Kidney glomerular epithelial cell (primary cell): ENCODE data around the gene GSTM4.
"Not testable (repeated sequence)": the region's sequence is repeated elsewhere in the genome, so short reads cannot be mapped to it uniquely, and the experiment has no call there.

Experiments used
- DNase-seq: peaks from one replicate; lab custom pipeline; 2025; lab: John Stamatoyannopoulos, UW

The GSTM4 gene

GRCh38 chr1:109708949-109709348, 53.0 kb downstream of the GSTM4 start:
- not testable (repeated sequence) for DNase-seq

- not testable (repeated sequence) for DNase-seq
These were observed 53.9 kb downstream of the GSTM4 start for GRCh38 chr1:109709822-109710221.
